ENCODE data around the gene KCNN3.

DNA sequence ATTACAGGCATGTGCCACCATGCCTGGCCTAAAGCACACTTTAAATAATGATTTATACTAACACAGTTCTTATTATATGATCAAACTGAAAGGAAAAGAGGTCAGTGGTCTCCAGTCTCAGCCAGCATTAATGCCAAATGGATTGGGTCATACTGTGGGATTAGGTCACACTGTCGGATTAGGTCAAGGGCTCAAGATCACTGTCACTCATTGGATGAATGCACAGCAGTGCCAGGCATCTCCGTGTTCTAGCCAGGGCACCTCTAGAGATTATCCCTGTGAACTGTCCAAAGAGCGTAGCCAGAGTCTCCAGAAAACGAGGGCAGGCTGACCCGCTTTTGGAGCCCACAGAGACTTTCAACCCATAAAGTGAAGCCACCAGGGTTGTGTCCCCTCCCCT is 70.9 kb downstream of the KCNN3 start:
- TF ChIP-seq EP300 (IDR thresholded peaks at IDR 0.05) = no peak
- TF ChIP-seq, protein P1, sequence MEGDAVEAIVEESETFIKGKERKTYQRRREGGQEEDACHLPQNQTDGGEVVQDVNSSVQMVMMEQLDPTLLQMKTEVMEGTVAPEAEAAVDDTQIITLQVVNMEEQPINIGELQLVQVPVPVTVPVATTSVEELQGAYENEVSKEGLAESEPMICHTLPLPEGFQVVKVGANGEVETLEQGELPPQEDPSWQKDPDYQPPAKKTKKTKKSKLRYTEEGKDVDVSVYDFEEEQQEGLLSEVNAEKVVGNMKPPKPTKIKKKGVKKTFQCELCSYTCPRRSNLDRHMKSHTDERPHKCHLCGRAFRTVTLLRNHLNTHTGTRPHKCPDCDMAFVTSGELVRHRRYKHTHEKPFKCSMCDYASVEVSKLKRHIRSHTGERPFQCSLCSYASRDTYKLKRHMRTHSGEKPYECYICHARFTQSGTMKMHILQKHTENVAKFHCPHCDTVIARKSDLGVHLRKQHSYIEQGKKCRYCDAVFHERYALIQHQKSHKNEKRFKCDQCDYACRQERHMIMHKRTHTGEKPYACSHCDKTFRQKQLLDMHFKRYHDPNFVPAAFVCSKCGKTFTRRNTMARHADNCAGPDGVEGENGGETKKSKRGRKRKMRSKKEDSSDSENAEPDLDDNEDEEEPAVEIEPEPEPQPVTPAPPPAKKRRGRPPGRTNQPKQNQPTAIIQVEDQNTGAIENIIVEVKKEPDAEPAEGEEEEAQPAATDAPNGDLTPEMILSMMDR (IDR thresholded peaks at IDR 0.05) = no peak
